AG09319 (cell line): ENCODE data around the gene CCDC157.
"Not testable (repeated sequence)": the region's sequence is repeated elsewhere in the genome, so short reads cannot be mapped to it uniquely, and the experiment has no call there.

Source experiments
- DNase-seq: peaks from one replicate; pipeline ENCODE4 v3.0.0-alpha.2; 2010; ENCODE audit warnings: low read depth; ENCODE audit errors: extremely low read depth
- CTCF ChIP-seq: IDR thresholded peaks from 2 replicates; pipeline ENCODE4 v1.5.1; 2011; ENCODE audit warnings: low read depth, mild to moderate bottlenecking, inconsistent platforms, low read length, moderate library complexity

The CCDC157 gene

GRCh38 chr22:30400159-30400558 lies 43.4 kb downstream of the CCDC157 start:
- no peak for DNase-seq
- TF ChIP-seq CTCF, result no peak

- DNase-seq, result not testable (repeated sequence)
Observed at GRCh38 chr22:30401024-30401423, 44.2 kb downstream of the CCDC157 start.

GRCh38 chr22:30402028-30402765 lies 45.4 kb downstream of the CCDC157 start:
- no peak for TF ChIP-seq CTCF

GRCh38 chr22:30402766-30403104 lies 45.9 kb downstream of the CCDC157 start:
- not testable (repeated sequence) for DNase-seq

More at GRCh38 chr22:30402028-30402765, 45.4 kb downstream of the CCDC157 start:
- DNase-seq, result no peak

GRCh38 chr22:30404307-30404706 lies 47.5 kb downstream of the CCDC157 start:
- DNase-seq, result no peak
- TF ChIP-seq CTCF, result no peak

GRCh38 chr22:30405731-30406130 lies 48.9 kb downstream of the CCDC157 start:
- DNase-seq, result no peak
- no peak for TF ChIP-seq CTCF

GRCh38 chr22:30406400-30406799 lies 49.6 kb downstream of the CCDC157 start:
- DNase-seq, result no peak
- TF ChIP-seq CTCF, result no peak

- no peak for DNase-seq
- TF ChIP-seq CTCF, result no peak
Observed at GRCh38 chr22:30408388-30409102, 51.7 kb downstream of the CCDC157 start.
